ENCODE data around the gene CD274.
A peak's percentile ranks its signal among the peaks of the same experiment; 100 is the strongest.

The CD274 gene

DNA sequence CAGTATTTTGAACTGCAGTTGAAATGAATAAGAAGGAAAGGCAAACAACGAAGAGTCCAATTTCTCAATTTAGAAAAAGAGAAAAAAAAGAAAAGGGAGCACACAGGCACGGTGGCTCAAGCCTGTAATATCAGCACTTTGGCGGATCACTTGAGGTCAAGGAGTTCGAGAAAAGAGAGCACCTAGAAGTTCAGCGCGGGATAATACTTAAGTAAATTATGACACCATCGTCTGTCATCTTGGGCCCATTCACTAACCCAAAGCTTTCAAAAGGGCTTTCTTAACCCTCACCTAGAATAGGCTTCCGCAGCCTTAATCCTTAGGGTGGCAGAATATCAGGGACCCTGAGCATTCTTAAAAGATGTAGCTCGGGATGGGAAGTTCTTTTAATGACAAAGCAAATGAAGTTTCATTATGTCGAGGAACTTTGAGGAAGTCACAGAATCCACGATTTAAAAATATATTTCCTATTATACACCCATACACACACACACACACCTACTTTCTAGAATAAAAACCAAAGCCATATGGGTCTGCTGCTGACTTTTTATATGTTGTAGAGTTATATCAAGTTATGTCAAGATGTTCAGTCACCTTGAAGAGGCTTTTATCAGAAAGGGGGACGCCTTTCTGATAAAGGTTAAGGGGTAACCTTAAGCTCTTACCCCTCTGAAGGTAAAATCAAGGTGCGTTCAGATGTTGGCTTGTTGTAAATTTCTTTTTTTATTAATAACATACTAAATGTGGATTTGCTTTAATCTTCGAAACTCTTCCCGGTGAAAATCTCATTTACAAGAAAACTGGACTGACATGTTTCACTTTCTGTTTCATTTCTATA is 602 bp upstream of the CD274 start:
- no peaks in the 10 kb centered on the region for H3K9me3 ChIP-seq (ENCODE audit: insufficient read depth, low read length, severe bottlenecking)
- DNase-seq (no peak), ATAC-seq (ENCODE audit: insufficient read depth, low read depth) (peak; percentile 10; the same call in 2 of the 3 replicates)
- H3K4me1 ChIP-seq (ENCODE audit: insufficient read depth, low read length), result peaks cover 24% of the 10 kb centered on the region
- H3K27me3 ChIP-seq (ENCODE audit: insufficient read depth, low read length, poor library complexity), result no peaks in the 10 kb centered on the region
- H3K9ac ChIP-seq (ENCODE audit: low read depth, low read length), result peak overlapping the region; percentile 59
- H3K27ac ChIP-seq (ENCODE audit: low read length), result peak overlapping the region; percentile 80
- H3K79me2 ChIP-seq (ENCODE audit: insufficient read depth, low read length), result no peaks in the 10 kb centered on the region
- H4K20me1 ChIP-seq (ENCODE audit: insufficient read depth, low read length), result no peaks in the 10 kb centered on the region
- H3K4me3 ChIP-seq (ENCODE audit: low read depth in 1 of 2, low read length in 2 of 2), result peak overlapping the region; percentile 64 to 92
- TF ChIP-seq, protein P1, sequence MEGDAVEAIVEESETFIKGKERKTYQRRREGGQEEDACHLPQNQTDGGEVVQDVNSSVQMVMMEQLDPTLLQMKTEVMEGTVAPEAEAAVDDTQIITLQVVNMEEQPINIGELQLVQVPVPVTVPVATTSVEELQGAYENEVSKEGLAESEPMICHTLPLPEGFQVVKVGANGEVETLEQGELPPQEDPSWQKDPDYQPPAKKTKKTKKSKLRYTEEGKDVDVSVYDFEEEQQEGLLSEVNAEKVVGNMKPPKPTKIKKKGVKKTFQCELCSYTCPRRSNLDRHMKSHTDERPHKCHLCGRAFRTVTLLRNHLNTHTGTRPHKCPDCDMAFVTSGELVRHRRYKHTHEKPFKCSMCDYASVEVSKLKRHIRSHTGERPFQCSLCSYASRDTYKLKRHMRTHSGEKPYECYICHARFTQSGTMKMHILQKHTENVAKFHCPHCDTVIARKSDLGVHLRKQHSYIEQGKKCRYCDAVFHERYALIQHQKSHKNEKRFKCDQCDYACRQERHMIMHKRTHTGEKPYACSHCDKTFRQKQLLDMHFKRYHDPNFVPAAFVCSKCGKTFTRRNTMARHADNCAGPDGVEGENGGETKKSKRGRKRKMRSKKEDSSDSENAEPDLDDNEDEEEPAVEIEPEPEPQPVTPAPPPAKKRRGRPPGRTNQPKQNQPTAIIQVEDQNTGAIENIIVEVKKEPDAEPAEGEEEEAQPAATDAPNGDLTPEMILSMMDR (IDR thresholded peaks at IDR 0.05; ENCODE audit: borderline replicate concordance, extremely low read depth, low read length, poor library complexity, severe bottlenecking), result no peak
- TF ChIP-seq EZH2 (IDR thresholded peaks at IDR 0.05; ENCODE audit: borderline replicate concordance, low read depth, low read length, severe bottlenecking), result no peak
- peak overlapping the region; percentile 99 for H2AFZ ChIP-seq (ENCODE audit: low read depth, low read length)
- H3K36me3 ChIP-seq (ENCODE audit: insufficient read depth, low read length), result no peaks in the 10 kb centered on the region
- peak overlapping the region; percentile 92 for H3K4me2 ChIP-seq (ENCODE audit: insufficient read depth, low read length)

DNA sequence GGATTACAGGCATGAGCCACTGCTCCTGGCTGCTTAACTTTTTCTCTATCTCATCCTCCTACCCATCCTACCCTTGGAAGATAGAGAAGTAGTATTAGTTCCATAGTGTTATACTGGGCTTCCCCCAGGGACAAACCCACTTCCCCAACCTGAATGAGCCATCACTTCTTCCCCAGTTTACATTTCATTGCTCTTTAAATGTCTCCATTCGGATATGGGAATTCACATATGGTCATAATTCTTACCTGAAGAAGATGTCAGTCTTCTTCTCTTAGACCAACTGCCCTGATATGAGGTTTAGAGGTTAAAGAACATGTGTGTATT is 1.9 kb downstream of the CD274 start:
- H3K4me2 ChIP-seq (ENCODE audit: insufficient read depth, low read length), result no peak overlapping the region
- H3K4me1 ChIP-seq (ENCODE audit: insufficient read depth, low read length), result peaks cover 24% of the 10 kb centered on the region
- H3K79me2 ChIP-seq (ENCODE audit: insufficient read depth, low read length), result no peaks in the 10 kb centered on the region
- H2AFZ ChIP-seq (ENCODE audit: low read depth, low read length), result no peak overlapping the region
- no peak overlapping the region for H3K9ac ChIP-seq (ENCODE audit: low read depth, low read length)
- ATAC-seq (ENCODE audit: insufficient read depth, low read depth) (no peak), DNase-seq (no peak)
- H3K36me3 ChIP-seq (ENCODE audit: insufficient read depth, low read length), result no peaks in the 10 kb centered on the region
- H3K27ac ChIP-seq (ENCODE audit: low read length), result no peak overlapping the region
- no peak overlapping the region for H3K4me3 ChIP-seq (ENCODE audit: low read depth in 1 of 2, low read length in 2 of 2)
- no peaks in the 10 kb centered on the region for H4K20me1 ChIP-seq (ENCODE audit: insufficient read depth, low read length)
- no peak for TF ChIP-seq EZH2 (IDR thresholded peaks at IDR 0.05; ENCODE audit: borderline replicate concordance, low read depth, low read length, severe bottlenecking)
- TF ChIP-seq, protein P1 (IDR thresholded peaks at IDR 0.05; ENCODE audit: borderline replicate concordance, extremely low read depth, low read length, poor library complexity, severe bottlenecking), result no peak
- no peaks in the 10 kb centered on the region for H3K9me3 ChIP-seq (ENCODE audit: insufficient read depth, low read length, severe bottlenecking)
- no peaks in the 10 kb centered on the region for H3K27me3 ChIP-seq (ENCODE audit: insufficient read depth, low read length, poor library complexity)

DNA sequence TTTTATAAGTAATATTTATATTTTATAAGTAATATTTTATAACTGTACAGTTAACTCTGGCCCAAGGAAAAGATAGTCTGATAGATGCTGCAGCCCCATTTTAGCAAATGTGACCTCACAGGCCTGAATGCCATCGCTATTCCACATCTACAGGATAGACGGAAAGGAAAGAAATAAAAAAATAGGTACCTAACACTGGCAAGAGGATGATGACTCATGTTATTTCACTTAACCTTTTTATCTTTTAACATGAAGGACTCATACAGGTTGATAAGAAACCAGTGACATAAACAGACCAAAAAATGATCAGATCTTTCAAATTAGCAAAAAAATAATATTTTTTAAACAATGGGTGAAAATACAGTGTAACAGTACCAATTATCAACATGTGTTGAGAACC is 2.7 kb downstream of the CD274 start:
- no peaks in the 10 kb centered on the region for H4K20me1 ChIP-seq (ENCODE audit: insufficient read depth, low read length)
- H3K4me1 ChIP-seq (ENCODE audit: insufficient read depth, low read length), result peaks cover 24% of the 10 kb centered on the region
- no peak overlapping the region for H3K9ac ChIP-seq (ENCODE audit: low read depth, low read length)
- H2AFZ ChIP-seq (ENCODE audit: low read depth, low read length), result no peak overlapping the region
- TF ChIP-seq, protein P1 (IDR thresholded peaks at IDR 0.05; ENCODE audit: borderline replicate concordance, extremely low read depth, low read length, poor library complexity, severe bottlenecking), result no peak
- no peak for TF ChIP-seq EZH2 (IDR thresholded peaks at IDR 0.05; ENCODE audit: borderline replicate concordance, low read depth, low read length, severe bottlenecking)
- no peak overlapping the region for H3K4me2 ChIP-seq (ENCODE audit: insufficient read depth, low read length)
- H3K27ac ChIP-seq (ENCODE audit: low read length), result no peak overlapping the region
- H3K27me3 ChIP-seq (ENCODE audit: insufficient read depth, low read length, poor library complexity), result no peaks in the 10 kb centered on the region
- DNase-seq (no peak), ATAC-seq (ENCODE audit: insufficient read depth, low read depth) (no peak)
- no peaks in the 10 kb centered on the region for H3K79me2 ChIP-seq (ENCODE audit: insufficient read depth, low read length)
- H3K4me3 ChIP-seq (ENCODE audit: low read depth in 1 of 2, low read length in 2 of 2), result no peak overlapping the region
- H3K36me3 ChIP-seq (ENCODE audit: insufficient read depth, low read length), result no peaks in the 10 kb centered on the region
- H3K9me3 ChIP-seq (ENCODE audit: insufficient read depth, low read length, severe bottlenecking), result no peaks in the 10 kb centered on the region

Data from DND-41 (cell line).